ENCODE measurements around the gene ANKRD24.

DNA sequence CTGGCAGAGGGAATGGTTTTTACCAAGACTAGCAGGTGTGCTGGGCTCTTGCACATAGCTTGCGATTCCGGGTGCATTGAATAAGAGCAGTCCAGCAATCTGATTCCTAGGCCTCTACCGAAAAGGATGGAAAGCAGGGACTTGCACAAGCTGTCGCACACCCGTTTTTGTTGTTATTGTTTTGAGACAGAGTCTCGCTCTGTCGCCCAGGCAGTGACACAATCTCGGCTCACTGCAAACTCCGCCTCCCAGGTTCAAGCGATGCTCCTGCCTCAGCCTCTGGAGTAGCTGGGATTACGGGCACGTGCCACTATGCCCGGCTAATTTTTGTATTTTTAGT lies 52.3 kb downstream of the ANKRD24 start:
- TF ChIP-seq, protein P1, sequence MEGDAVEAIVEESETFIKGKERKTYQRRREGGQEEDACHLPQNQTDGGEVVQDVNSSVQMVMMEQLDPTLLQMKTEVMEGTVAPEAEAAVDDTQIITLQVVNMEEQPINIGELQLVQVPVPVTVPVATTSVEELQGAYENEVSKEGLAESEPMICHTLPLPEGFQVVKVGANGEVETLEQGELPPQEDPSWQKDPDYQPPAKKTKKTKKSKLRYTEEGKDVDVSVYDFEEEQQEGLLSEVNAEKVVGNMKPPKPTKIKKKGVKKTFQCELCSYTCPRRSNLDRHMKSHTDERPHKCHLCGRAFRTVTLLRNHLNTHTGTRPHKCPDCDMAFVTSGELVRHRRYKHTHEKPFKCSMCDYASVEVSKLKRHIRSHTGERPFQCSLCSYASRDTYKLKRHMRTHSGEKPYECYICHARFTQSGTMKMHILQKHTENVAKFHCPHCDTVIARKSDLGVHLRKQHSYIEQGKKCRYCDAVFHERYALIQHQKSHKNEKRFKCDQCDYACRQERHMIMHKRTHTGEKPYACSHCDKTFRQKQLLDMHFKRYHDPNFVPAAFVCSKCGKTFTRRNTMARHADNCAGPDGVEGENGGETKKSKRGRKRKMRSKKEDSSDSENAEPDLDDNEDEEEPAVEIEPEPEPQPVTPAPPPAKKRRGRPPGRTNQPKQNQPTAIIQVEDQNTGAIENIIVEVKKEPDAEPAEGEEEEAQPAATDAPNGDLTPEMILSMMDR (IDR thresholded peaks at IDR 0.05): no peak
- no peak for TF ChIP-seq SIN3A (IDR thresholded peaks at IDR 0.05; ENCODE audit: borderline replicate concordance, insufficient read depth, low read depth, low read length)
- no peak for TF ChIP-seq POLR2AphosphoS5 (IDR thresholded peaks at IDR 0.05; ENCODE audit: low read depth, low read length)
